ENCODE results near the gene NEK7. TPM values are rescaled to one million over a fixed set of nuclear protein-coding genes. Genes with fewer than 3 reads are reported as not detected.

Gene NEK7
- total RNA-seq, 4 donors from 2014 or later = 50.4 to 71.6 (median 57.3) TPM

DNA sequence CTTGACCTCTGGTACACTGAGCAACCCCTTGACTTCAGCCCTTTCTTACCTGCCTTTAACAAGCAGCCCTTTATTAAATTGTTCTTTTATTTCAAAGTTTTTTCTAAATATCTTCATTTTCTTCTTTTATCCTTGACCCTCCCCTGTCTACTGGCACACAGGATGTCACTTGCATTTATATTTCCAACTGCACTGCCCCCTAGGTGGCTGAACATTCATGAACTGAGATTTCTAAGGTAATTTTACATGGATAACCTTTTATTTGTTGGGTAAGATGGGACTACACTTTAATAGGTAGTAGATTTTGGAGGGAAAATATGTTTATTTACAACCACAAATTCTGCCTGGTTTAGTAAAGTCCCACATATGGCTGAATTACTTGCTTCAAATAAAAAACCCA, 193.7 kb downstream of the NEK7 start:
- no peak overlapping the region for H3K4me3 ChIP-seq (ENCODE audit: low read depth, poor library complexity, severe bottlenecking)
- TF ChIP-seq, protein P1, sequence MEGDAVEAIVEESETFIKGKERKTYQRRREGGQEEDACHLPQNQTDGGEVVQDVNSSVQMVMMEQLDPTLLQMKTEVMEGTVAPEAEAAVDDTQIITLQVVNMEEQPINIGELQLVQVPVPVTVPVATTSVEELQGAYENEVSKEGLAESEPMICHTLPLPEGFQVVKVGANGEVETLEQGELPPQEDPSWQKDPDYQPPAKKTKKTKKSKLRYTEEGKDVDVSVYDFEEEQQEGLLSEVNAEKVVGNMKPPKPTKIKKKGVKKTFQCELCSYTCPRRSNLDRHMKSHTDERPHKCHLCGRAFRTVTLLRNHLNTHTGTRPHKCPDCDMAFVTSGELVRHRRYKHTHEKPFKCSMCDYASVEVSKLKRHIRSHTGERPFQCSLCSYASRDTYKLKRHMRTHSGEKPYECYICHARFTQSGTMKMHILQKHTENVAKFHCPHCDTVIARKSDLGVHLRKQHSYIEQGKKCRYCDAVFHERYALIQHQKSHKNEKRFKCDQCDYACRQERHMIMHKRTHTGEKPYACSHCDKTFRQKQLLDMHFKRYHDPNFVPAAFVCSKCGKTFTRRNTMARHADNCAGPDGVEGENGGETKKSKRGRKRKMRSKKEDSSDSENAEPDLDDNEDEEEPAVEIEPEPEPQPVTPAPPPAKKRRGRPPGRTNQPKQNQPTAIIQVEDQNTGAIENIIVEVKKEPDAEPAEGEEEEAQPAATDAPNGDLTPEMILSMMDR (IDR thresholded peaks at IDR 0.05) = no peak
- no peak for TF ChIP-seq POLR2A (IDR thresholded peaks at IDR 0.05)
- intact Hi-C loops (cut with DNase I; ENCODE audit: low total_unique reads) = no loop called here
- DNase-seq (ENCODE audit: low spot score in 2 of 2) = no peak

GRCh38 chr1:198352975-198353695, 196.3 kb downstream of the NEK7 start:
- intact Hi-C loops (cut with DNase I; ENCODE audit: low total_unique reads) = no loop called here
- no peak for TF ChIP-seq POLR2A (IDR thresholded peaks at IDR 0.05)
- TF ChIP-seq, protein P1 (IDR thresholded peaks at IDR 0.05) = no peak
- WGBS, 2 donors = 73 to 80% methylated on average over 5 of the region's 5 CpGs
- no peak overlapping the region for H3K4me3 ChIP-seq (ENCODE audit: low read depth, poor library complexity, severe bottlenecking)
- no peak for DNase-seq (ENCODE audit: low spot score in 2 of 2)

GRCh38 chr1:198357937-198358336, 201.1 kb downstream of the NEK7 start:
- WGBS, 2 donors = 68 to 73% methylated on average over 2 of the region's 2 CpGs
- no peak overlapping the region for H3K4me3 ChIP-seq (ENCODE audit: low read depth, poor library complexity, severe bottlenecking)
- DNase-seq (ENCODE audit: low spot score in 2 of 2) = no peak
- TF ChIP-seq, protein P1 (IDR thresholded peaks at IDR 0.05) = no peak
- TF ChIP-seq POLR2A (IDR thresholded peaks at IDR 0.05) = no peak
- intact Hi-C loops (cut with DNase I; ENCODE audit: low total_unique reads) = no loop called here

- WGBS, 2 donors = 41 to 47% methylated on average over 6 of the region's 6 CpGs
- no peak for TF ChIP-seq POLR2A (IDR thresholded peaks at IDR 0.05)
- TF ChIP-seq, protein P1 (IDR thresholded peaks at IDR 0.05) = no peak
- no peak for DNase-seq (ENCODE audit: low spot score in 2 of 2)
- no peak overlapping the region for H3K4me3 ChIP-seq (ENCODE audit: low read depth, poor library complexity, severe bottlenecking)
- intact Hi-C loops (cut with DNase I; ENCODE audit: low total_unique reads) = no loop called here
Measured at GRCh38 chr1:198359024-198359653, 202.3 kb downstream of the NEK7 start.

DNA sequence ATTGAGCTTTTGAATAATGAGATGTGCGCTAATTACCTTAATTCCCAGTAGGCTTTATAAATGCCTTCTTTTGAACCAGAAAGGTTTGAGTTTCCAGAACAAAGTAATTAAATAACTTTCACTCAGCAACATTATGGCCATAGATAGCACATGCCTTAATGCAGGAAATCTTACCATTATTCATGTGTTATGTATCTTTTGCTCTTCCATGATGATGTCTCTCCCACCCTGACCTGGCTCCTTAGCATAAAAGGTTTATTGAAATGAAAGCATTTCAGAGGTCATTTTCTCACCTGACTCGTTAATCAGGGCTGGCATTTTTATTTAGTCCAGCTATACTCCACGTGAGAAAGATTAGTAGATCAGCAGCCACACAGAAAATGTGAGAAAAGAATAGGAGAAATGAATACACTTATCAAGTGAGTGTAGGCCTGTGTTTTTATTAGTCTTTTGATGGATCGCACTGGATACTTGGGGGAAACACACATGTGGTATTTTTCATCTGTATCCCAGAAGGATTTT, 203.5 kb downstream of the NEK7 start:
- no peak overlapping the region for H3K4me3 ChIP-seq (ENCODE audit: low read depth, poor library complexity, severe bottlenecking)

More for the DNA sequence above, 203.5 kb downstream of the NEK7 start:
- no peak for TF ChIP-seq POLR2A (IDR thresholded peaks at IDR 0.05)
- TF ChIP-seq, protein P1 (IDR thresholded peaks at IDR 0.05) = no peak
- 82% methylated on average over 4 of the region's 4 CpGs for WGBS, 2 donors
- intact Hi-C loops (cut with DNase I; ENCODE audit: low total_unique reads) = no loop called here
- no peak for DNase-seq (ENCODE audit: low spot score in 2 of 2)

All from lower leg skin (tissue), 4 donors.